Measurements from ENCODE around the gene SH2B2.

- TF ChIP-seq CTCF (conservative IDR thresholded peaks at IDR 0.05) (no peak), ZFX (IDR thresholded peaks at IDR 0.05) (no peak)
These were observed 2.4 kb downstream of the SH2B2 start for GRCh38 chr7:102289057-102289456.

All from C4-2B (cell line).